ENCODE data around the gene RUNDC3A. TPM values are rescaled to one million over a fixed set of nuclear protein-coding genes. Genes with fewer than 3 reads are reported as not detected.

Gene RUNDC3A
- total and polyA plus RNA-seq, 2 of the 13 experiments (the other 11 are each of a cell fraction or from before 2014, with no cell fraction given): 0.25 TPM; not detected in 1

GRCh38 chr17:44310609-44311376 lies 2.4 kb downstream of the RUNDC3A start (continued):
- TF ChIP-seq USF2 (IDR thresholded peaks at IDR 0.05; ENCODE audit: low read depth, low read length): no peak
- no peak for TF ChIP-seq USF2 (CRISPR knock-in tag; IDR thresholded peaks at IDR 0.05; ENCODE audit: borderline replicate concordance)
- peak; percentile 85 for TF ChIP-seq RARA (CRISPR knock-in tag; IDR thresholded peaks at IDR 0.05)
- no peak for TF ChIP-seq PREB (CRISPR knock-in tag; IDR thresholded peaks at IDR 0.05)
- no peak for TF ChIP-seq THYN1 (CRISPR knock-in tag; IDR thresholded peaks at IDR 0.05; ENCODE audit: borderline replicate concordance, low read depth)
- TF ChIP-seq TIGD3 (CRISPR knock-in tag; IDR thresholded peaks at IDR 0.05; ENCODE audit: borderline replicate concordance): no peak
- no peak for TF ChIP-seq NFIB (CRISPR knock-in tag; IDR thresholded peaks at IDR 0.05; ENCODE audit: borderline replicate concordance)
- TF ChIP-seq RAD51 (IDR thresholded peaks at IDR 0.05; ENCODE audit: borderline replicate concordance): no peak
- no peak for TF ChIP-seq CHCHD3 (CRISPR knock-in tag; IDR thresholded peaks at IDR 0.05)
- peak; percentile 32; the same call in 1 of the 2 replicates for TF ChIP-seq TFAP4 (IDR thresholded peaks at IDR 0.05; ENCODE audit: borderline replicate concordance, low read depth)
- no peak for TF ChIP-seq ZNF569 (CRISPR knock-in tag; IDR thresholded peaks at IDR 0.05; ENCODE audit: borderline replicate concordance)
- TF ChIP-seq IRF1 (CRISPR knock-in tag; IDR thresholded peaks at IDR 0.05; ENCODE audit: low read depth): no peak
